Upper lobe of right lung (tissue), 1 donor: Measurements from ENCODE around the gene ANP32B. TPM values are rescaled to one million over a fixed set of nuclear protein-coding genes. Genes with fewer than 3 reads are reported as not detected.
"Not testable (repeated sequence)": the region's sequence is repeated elsewhere in the genome, so short reads cannot be mapped to it uniquely, and the experiment has no call there.

Experiments
- ATAC-seq: fragments of 200-7000 bp; cut with Tn5 transposase; one replicate; pipeline ENCODE4 v1.9.1; 2020; ENCODE audit warnings: mild to moderate bottlenecking, moderate library complexity
- DNase-seq: peaks from one replicate; pipeline ENCODE4 v3.0.0-alpha.2; 2020
- H3K27ac ChIP-seq: fragments of 200-600 bp; one replicate; pipeline ENCODE4 v1.8.0; 2022
- H3K27me3 ChIP-seq: fragments of 200-600 bp; one replicate; pipeline ENCODE4 v1.8.0; 2022; ENCODE audit warnings: mild to moderate bottlenecking
- H3K36me3 ChIP-seq: fragments of 200-600 bp; one replicate; pipeline ENCODE4 v1.8.0; 2022
- H3K4me1 ChIP-seq: fragments of 200-600 bp; one replicate; pipeline ENCODE4 v1.8.0; 2022
- H3K4me3 ChIP-seq: fragments of 200-600 bp; one replicate; pipeline ENCODE4 v1.8.0; 2022; ENCODE audit warnings: mild to moderate bottlenecking
- H3K9me3 ChIP-seq: fragments of 200-600 bp; one replicate; pipeline ENCODE4 v1.8.0; 2022
- intact Hi-C: fragments of 100-400 bp; cut with DNase I; formaldehyde crosslinking; loops from one replicate; pipeline ENCODE4 v1.11.0; 2022
- total RNA-seq: library from RNA; stranded (reverse); fragmentation: NEBNext Ultra II Directional; extraction: Animal tissue kit (Norgen Biotek cat#: 25700); gene quantifications from one replicate; pipeline ENCODE4 v1.2.1, GENCODE V29; 2021
- TF ChIP-seq, protein P1 (sequence below): fragments of 200-600 bp; IDR thresholded peaks from one replicate; pipeline ENCODE4 v1.8.0; 2022; ENCODE audit warnings: antibody characterized with exemption
- donor health status: DM: no; HTN: yes; CAD: no; lungs with severe emphysema.

The ANP32B gene
- total RNA-seq, 1 donor from 2014 or later, result 107 TPM

DNA sequence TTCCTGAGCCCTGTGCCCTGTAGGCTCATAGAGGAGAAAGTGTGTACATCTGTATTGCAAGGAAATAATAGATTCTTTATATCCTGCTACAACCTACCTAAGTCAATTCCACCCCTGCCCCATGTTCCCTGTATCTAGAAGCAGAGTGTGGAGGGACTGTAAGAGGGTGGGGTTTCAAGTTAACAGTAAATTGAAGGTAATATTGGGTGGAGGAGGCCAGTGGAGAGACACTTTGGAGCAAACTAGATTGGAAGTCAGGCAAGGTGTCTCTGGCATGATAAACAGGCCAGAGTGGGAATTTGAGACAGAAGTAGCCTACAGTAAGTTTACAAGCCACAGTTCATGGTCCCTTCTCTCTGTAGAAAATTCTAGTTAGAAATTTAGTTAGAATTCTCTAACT lies 42.9 kb upstream of the ANP32B start:
- intact Hi-C loops, result no loop called here
- H3K27me3 ChIP-seq, result peaks cover 10% of the 10 kb centered on the region
- DNase-seq (no peak), ATAC-seq (no peak)
- H3K36me3 ChIP-seq, result no peaks in the 10 kb centered on the region
- TF ChIP-seq, protein P1, sequence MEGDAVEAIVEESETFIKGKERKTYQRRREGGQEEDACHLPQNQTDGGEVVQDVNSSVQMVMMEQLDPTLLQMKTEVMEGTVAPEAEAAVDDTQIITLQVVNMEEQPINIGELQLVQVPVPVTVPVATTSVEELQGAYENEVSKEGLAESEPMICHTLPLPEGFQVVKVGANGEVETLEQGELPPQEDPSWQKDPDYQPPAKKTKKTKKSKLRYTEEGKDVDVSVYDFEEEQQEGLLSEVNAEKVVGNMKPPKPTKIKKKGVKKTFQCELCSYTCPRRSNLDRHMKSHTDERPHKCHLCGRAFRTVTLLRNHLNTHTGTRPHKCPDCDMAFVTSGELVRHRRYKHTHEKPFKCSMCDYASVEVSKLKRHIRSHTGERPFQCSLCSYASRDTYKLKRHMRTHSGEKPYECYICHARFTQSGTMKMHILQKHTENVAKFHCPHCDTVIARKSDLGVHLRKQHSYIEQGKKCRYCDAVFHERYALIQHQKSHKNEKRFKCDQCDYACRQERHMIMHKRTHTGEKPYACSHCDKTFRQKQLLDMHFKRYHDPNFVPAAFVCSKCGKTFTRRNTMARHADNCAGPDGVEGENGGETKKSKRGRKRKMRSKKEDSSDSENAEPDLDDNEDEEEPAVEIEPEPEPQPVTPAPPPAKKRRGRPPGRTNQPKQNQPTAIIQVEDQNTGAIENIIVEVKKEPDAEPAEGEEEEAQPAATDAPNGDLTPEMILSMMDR, result no peak
- H3K4me1 ChIP-seq, result no peaks in the 10 kb centered on the region
- H3K4me3 ChIP-seq, result no peak overlapping the region
- no peaks in the 10 kb centered on the region for H3K9me3 ChIP-seq
- H3K27ac ChIP-seq, result no peak overlapping the region

DNA sequence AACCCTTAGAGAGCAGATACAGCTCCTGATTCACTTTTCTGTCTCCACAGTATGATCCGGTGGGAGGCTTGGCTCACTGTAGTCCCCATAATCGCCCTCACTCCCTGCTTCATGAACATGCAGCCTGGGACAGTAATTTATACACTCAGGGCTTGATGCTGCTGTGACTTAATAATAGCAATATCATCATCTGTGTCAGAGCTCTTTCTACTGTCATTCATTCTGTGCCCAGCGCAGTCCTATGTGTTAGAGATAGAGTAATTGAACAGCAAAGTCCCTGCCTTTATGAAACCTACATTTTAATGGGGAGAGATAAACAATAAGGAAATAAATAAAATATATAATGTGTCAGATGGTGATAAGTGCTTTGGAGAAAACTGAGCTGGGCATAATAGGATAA lies 42.4 kb upstream of the ANP32B start:
- Histone ChIP-seq H3K27ac (no peak overlapping the region), H3K36me3 (no peaks in the 10 kb centered on the region), H3K9me3 (no peaks in the 10 kb centered on the region), H3K4me1 (no peaks in the 10 kb centered on the region), H3K4me3 (no peak overlapping the region), H3K27me3 (peaks cover 6% of the 10 kb centered on the region)
- intact Hi-C loops, result no loop called here
- TF ChIP-seq, protein P1, result no peak
- ATAC-seq (no peak), DNase-seq (no peak)

DNA sequence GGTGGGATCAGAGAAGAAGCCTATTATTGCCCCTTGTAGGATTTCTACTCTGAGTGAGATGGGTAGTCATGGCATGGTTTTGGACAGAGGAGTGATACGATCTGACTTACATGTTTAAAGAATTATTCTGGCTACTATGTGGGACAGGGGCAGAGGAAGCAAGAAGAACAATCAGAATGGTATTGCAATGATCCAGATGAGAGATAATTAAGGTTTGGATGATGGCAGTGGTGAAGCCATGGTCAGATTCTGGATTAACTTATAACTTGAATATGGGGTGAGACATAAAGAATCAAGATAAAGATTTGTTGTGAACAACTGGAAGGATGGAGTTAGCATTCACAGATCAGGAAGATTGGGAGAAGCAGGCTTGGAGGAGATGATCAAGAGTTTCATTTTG lies 41.8 kb upstream of the ANP32B start:
- Histone ChIP-seq H3K4me3 (no peak overlapping the region), H3K27ac (no peak overlapping the region), H3K4me1 (no peaks in the 10 kb centered on the region), H3K27me3 (peaks cover 6% of the 10 kb centered on the region), H3K9me3 (no peaks in the 10 kb centered on the region), H3K36me3 (no peaks in the 10 kb centered on the region)
- intact Hi-C loops, result no loop called here
- TF ChIP-seq, protein P1, result no peak
- ATAC-seq (no peak), DNase-seq (no peak)

DNA sequence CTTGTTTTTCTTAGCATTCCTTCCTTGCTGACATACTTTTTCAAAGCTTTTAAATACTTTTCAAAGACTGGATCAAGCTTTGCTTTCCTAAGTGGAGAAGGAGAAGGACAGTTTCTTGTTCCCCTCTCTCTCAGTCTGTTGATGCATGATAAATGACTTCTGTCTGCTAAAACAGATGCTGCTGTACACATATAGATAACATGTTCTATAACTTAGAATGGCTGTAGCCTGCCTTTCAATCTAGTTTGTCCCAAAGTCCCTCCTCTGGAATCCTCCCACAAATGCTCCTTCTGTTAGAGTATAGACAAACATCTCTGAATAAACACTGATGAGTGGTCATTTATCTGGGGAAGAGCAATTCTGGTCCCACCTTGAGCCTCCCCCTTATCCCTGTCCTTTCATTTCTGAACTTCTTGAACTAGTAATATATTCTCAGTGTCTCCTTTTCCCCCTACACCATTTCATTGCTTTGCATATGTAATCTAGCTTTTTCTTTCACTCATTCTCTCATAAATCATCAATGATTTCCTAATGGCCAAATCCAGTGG lies 39.8 kb upstream of the ANP32B start:
- intact Hi-C loops, result no loop called here
- Histone ChIP-seq H3K27me3 (peaks cover 6% of the 10 kb centered on the region), H3K9me3 (no peaks in the 10 kb centered on the region), H3K27ac (no peak overlapping the region), H3K4me1 (no peaks in the 10 kb centered on the region), H3K36me3 (no peaks in the 10 kb centered on the region), H3K4me3 (no peak overlapping the region)
- ATAC-seq, result no peak
- TF ChIP-seq, protein P1, result no peak
- DNase-seq, result no peak

GRCh38 chr9:97944612-97945011 lies 38.5 kb upstream of the ANP32B start:
- H3K9me3 ChIP-seq, result no peaks in the 10 kb centered on the region
- DNase-seq (no peak), ATAC-seq (no peak)
- no peaks in the 10 kb centered on the region for H3K36me3 ChIP-seq
- no peaks in the 10 kb centered on the region for H3K4me1 ChIP-seq
- H3K4me3 ChIP-seq, result no peak overlapping the region
- intact Hi-C loops, result no loop called here
- TF ChIP-seq, protein P1, result no peak
- peaks cover 6% of the 10 kb centered on the region for H3K27me3 ChIP-seq
- H3K27ac ChIP-seq, result no peak overlapping the region

- H3K27me3 ChIP-seq, H3K4me3 ChIP-seq, intact Hi-C loops, H3K9me3 ChIP-seq, ATAC-seq, DNase-seq, H3K4me1 ChIP-seq, H3K27ac ChIP-seq, H3K36me3 ChIP-seq: not testable (repeated sequence)
Measured at GRCh38 chr9:97945470-97945869, 37.7 kb upstream of the ANP32B start.

DNA sequence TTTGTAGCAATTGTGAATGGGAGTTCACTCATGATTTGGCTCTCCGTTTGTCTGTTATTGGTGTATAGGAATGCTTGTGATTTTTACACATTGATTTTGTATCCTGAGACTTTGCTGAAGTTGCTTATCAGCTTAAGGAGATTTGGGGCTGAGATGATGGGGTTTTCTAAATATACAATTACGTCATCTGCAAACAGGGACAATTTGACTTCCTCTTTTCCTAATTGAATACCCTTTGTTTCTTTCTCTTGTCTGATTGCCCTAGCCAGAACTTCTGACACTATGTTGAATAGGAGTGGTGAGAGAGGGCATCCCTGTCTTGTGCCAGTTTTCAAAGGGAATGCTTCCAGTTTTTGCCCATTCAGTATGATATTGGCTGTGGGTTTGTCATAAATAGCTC lies 36.0 kb upstream of the ANP32B start:
- intact Hi-C loops, result not testable (repeated sequence)

DNA sequence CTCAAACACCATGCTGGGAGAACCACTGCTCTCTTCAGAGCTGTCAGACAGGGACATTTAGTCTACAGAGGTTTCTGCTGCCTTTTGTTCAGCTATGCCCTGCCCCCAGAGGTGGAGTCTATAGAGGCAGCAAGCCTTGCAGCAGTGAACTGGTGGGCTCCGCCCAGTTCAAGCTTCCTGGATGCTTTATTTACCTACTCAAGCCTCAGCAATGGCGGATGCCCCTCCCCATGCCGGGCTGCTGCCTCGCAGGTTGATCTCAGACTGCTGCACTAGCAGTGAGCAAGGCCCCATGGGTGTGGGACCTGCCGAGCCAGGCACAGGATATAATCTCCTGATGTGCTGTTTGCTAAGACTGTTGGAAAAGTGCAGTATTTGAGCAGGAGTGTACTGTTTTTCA lies 32.3 kb upstream of the ANP32B start:
- H3K27ac ChIP-seq, ATAC-seq, DNase-seq: not testable (repeated sequence)

More for the DNA sequence above, 36.0 kb upstream of the ANP32B start:
- H3K4me1 ChIP-seq, H3K4me3 ChIP-seq, H3K27ac ChIP-seq, H3K9me3 ChIP-seq, H3K36me3 ChIP-seq, ATAC-seq, H3K27me3 ChIP-seq, DNase-seq: not testable (repeated sequence)

More for the DNA sequence above, 32.3 kb upstream of the ANP32B start:
- H3K27me3 ChIP-seq, H3K36me3 ChIP-seq, H3K9me3 ChIP-seq, H3K4me1 ChIP-seq, H3K4me3 ChIP-seq, intact Hi-C loops: not testable (repeated sequence)
